Subcutaneous abdominal adipose tissue (tissue), 5 donors: ENCODE results near the gene NAGPA.

Experiments
- H3K27ac ChIP-seq: one replicate; pipeline ENCODE4 v1.7.0; 2013; ENCODE audit warnings: low read depth, mild to moderate bottlenecking, inconsistent platforms, low read length, moderate library complexity
- H3K27me3 ChIP-seq, 5 donors: one replicate each; pipeline ENCODE4 v1.7.0; 2013; ENCODE audit warnings: low read length in 5 of 5, inconsistent platforms in 1 of 5; ENCODE audit not compliant: control insufficient read depth in 5 of 5, insufficient read depth in 4 of 5
- H3K36me3 ChIP-seq, 5 donors: one replicate each; pipeline ENCODE4 v1.7.0; 2013; ENCODE audit warnings: low read length in 5 of 5; ENCODE audit not compliant: control insufficient read depth in 5 of 5, insufficient read depth in 5 of 5
- H3K4me1 ChIP-seq, 5 donors: one replicate each; pipeline ENCODE4 v1.7.0; 2013; ENCODE audit warnings: low read length in 5 of 5, mild to moderate bottlenecking in 3 of 5, moderate library complexity in 1 of 5; ENCODE audit not compliant: control insufficient read depth in 5 of 5, insufficient read depth in 5 of 5
- H3K4me3 ChIP-seq, 5 donors: one replicate each; pipeline ENCODE4 v1.7.0; 2013; ENCODE audit warnings: low read length in 5 of 5, low read depth in 1 of 5
- H3K9ac ChIP-seq, 5 donors: one replicate each; pipeline ENCODE4 v1.7.0; 2013; ENCODE audit warnings: low read length in 5 of 5, mild to moderate bottlenecking in 4 of 5, moderate library complexity in 3 of 5
- H3K9me3 ChIP-seq, 5 donors: one replicate each; pipeline ENCODE4 v1.7.0; 2013; ENCODE audit warnings: low read length in 5 of 5; ENCODE audit not compliant: control insufficient read depth in 5 of 5
- donor health status: healthy.
- donor health status: healthy.
- donor health status: healthy.
- donor health status: healthy.
- donor health status: healthy.

NAGPA gene

DNA sequence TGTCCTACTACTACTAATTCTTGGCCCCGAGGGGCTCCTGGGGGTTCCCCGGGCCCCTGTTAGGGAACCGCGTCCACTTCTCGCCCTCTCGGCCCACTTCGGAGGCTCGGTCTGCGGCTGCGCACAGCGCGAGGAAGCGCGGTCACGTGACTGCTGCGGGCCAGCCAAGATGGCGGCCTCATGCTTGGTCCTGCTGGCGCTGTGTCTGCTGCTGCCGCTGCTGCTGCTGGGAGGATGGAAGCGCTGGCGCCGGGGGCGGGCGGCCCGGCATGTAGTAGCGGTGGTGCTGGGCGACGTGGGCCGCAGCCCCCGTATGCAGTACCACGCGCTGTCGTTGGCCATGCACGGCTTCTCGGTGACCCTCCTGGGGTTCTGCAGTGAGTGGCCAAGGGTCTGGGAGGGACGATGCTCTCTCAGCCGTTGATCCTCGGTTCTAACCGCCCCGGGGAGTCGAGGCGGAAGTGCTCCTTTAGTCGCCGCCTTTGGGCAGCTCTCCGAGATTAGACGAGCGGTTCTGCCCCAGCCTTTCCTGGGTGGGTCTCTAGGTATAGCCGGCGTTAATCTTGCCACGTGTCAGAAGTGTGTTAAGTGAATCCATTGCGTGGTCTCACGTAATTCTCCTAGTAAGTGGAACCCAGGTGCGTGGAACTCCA, 38.1 kb upstream of the NAGPA start, which contains the start of gene ALG1:
ALG1 (plus strand) TSS at position 163 of the 653 bp plus-strand sequence; CDS start at position 170, 7 bp downstream.
- peak within 1 kb of the TSS; percentile 26 for H3K27ac ChIP-seq
- H3K4me3 ChIP-seq: peak within 1 kb of the TSS; percentile 84 to 97 (median 91)
- H3K9me3 ChIP-seq: no peaks in the 10 kb centered on the region
- peak within 1 kb of the TSS; percentile 31 to 91 (median 76) for H3K9ac ChIP-seq
- H3K36me3 ChIP-seq: peaks cover 0 to 23% (median 17%) of the 10 kb centered on the region in 5 donors
- H3K4me1 ChIP-seq: peaks cover 3 to 22% (median 17%) of the 10 kb centered on the region in 5 donors
- H3K27me3 ChIP-seq: no peaks in the 10 kb centered on the region

DNA sequence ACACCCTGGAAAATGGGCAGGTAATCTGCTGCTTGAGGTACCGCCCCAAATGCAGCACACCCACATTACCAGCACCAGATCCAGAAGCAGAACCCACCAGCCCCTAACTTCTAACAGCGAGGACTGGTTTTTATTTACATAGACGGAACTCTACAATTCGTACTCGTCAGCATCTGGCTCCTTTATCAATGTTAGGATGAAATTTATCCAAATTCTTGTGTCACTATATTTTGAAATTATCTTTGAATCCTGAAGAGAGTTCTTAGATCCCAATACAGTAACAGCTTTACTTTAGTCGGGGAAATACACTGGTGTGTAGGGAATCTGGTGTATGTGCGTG, 37.6 kb upstream of the NAGPA start:
- Histone ChIP-seq H3K4me3 (peak overlapping the region; percentile 56 to 97 (median 91)), H3K36me3 (peaks cover 0 to 19% (median 15%) of the 10 kb centered on the region in 5 donors), H3K9me3 (no peaks in the 10 kb centered on the region), H3K9ac (peak overlapping the region; percentile 31 to 91 (median 76)), H3K4me1 (peaks cover 3 to 22% (median 17%) of the 10 kb centered on the region in 5 donors), H3K27ac (peak overlapping the region; percentile 26), H3K27me3 (no peaks in the 10 kb centered on the region)

GRCh38 chr16:5070431-5071186, 36.9 kb upstream of the NAGPA start:
- Histone ChIP-seq H3K27me3 (no peaks in the 10 kb centered on the region), H3K4me3 (no peak overlapping the region), H3K4me1 (peaks cover 3 to 28% (median 20%) of the 10 kb centered on the region in 5 donors), H3K27ac (no peak overlapping the region), H3K9ac (no peak overlapping the region), H3K9me3 (no peaks in the 10 kb centered on the region), H3K36me3 (peaks cover 0 to 12% (median 8%) of the 10 kb centered on the region in 5 donors)

DNA sequence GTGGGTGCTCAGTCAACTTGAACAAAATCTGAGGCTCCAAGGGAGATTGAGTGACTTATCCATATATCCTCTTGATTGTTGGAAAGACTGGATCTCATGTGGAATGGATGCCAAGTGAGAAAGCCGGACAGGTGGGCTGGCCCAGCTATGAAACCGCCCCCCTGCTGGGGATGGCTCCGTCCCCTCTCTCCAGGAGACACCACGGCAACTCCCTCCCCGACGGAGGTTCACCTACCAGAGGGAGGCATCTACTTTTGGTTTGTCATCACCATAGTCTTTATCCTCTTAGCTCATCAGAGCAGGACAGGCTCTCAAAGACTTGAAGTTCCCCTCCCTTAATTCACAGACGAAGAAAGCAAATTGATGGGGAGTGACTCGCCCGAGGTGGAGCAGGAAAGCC, 36.1 kb upstream of the NAGPA start:
- Histone ChIP-seq H3K27me3 (no peaks in the 10 kb centered on the region), H3K36me3 (peaks cover 0 to 5% (median 2%) of the 10 kb centered on the region in 5 donors), H3K27ac (no peak overlapping the region), H3K4me3 (no peak overlapping the region), H3K9me3 (no peaks in the 10 kb centered on the region), H3K9ac (no peak overlapping the region), H3K4me1 (peaks cover 3 to 35% (median 27%) of the 10 kb centered on the region in 5 donors)

DNA sequence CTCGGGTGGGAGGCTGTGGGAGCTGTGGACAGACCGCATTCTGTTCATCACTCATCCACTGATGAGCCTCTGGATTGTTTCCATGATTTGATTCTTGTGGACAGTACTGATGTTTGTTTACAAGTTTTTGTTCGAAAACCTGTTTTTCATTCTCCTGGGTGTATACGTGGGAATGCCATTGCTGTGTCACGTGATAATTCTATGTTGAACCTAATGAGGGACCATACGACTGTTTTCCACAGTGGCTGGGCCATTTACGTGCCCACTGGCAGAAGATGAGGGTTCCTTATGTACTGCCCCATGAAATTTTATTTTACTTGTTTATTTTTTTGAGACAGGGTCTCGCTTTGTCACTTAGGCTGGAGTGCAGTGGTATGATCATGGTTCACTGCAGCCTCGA, 35.3 kb upstream of the NAGPA start:
- no peaks in the 10 kb centered on the region for H3K36me3 ChIP-seq

GRCh38 chr16:5066511-5066910, 32.8 kb upstream of the NAGPA start:
- H3K27ac ChIP-seq: no peak overlapping the region
- H3K9me3 ChIP-seq: no peaks in the 10 kb centered on the region
- H3K36me3 ChIP-seq: peaks cover 0 to 2% (median 0%) of the 10 kb centered on the region in 5 donors
- no peaks in the 10 kb centered on the region for H3K27me3 ChIP-seq
- peak overlapping the region in 1 of 5 donors; percentile 45 for H3K9ac ChIP-seq
- no peak overlapping the region for H3K4me3 ChIP-seq
- peaks cover 0 to 21% (median 20%) of the 10 kb centered on the region in 5 donors for H3K4me1 ChIP-seq

More for the DNA sequence above, 35.3 kb upstream of the NAGPA start:
- Histone ChIP-seq H3K9me3 (no peaks in the 10 kb centered on the region), H3K27me3 (no peaks in the 10 kb centered on the region), H3K27ac (no peak overlapping the region), H3K4me1 (peaks cover 3 to 37% (median 32%) of the 10 kb centered on the region in 5 donors), H3K9ac (no peak overlapping the region), H3K4me3 (no peak overlapping the region)

- Histone ChIP-seq H3K9ac (peak within 1 kb of the TSS in 3 of 5 donors; percentile 5 to 45 (median 9)), H3K27ac (no peak within 1 kb of the TSS), H3K9me3 (no peaks in the 10 kb centered on the region), H3K36me3 (peaks cover 0 to 2% (median 0%) of the 10 kb centered on the region in 5 donors), H3K27me3 (no peaks in the 10 kb centered on the region), H3K4me1 (peaks cover 0 to 17% (median 14%) of the 10 kb centered on the region in 5 donors), H3K4me3 (peak within 1 kb of the TSS; percentile 2 to 58 (median 44))
Observed at GRCh38 chr16:5065813-5066212, 32.1 kb upstream of the NAGPA start, which contains the start of gene C16orf89. C16orf89 (minus strand) TSS chr16:5065956; CDS start chr16:5065908, 48 bp downstream.

GRCh38 chr16:5065326-5065725, 31.6 kb upstream of the NAGPA start:
- Histone ChIP-seq H3K4me3 (peak overlapping the region; percentile 2 to 58 (median 44)), H3K36me3 (peaks cover 0 to 2% (median 0%) of the 10 kb centered on the region in 5 donors), H3K9me3 (no peaks in the 10 kb centered on the region), H3K27ac (no peak overlapping the region), H3K4me1 (peaks cover 0 to 17% (median 14%) of the 10 kb centered on the region in 5 donors), H3K27me3 (no peaks in the 10 kb centered on the region), H3K9ac (peak overlapping the region in 3 of 5 donors; percentile 5 to 26 (median 9))

GRCh38 chr16:5064915-5065314, 31.2 kb upstream of the NAGPA start:
- Histone ChIP-seq H3K9ac (no peak overlapping the region), H3K36me3 (peaks cover 0 to 2% (median 0%) of the 10 kb centered on the region in 5 donors), H3K27me3 (no peaks in the 10 kb centered on the region), H3K4me3 (peak overlapping the region in 2 of 5 donors; percentile 26 to 39), H3K4me1 (peaks cover 0 to 17% (median 14%) of the 10 kb centered on the region in 5 donors), H3K27ac (no peak overlapping the region), H3K9me3 (no peaks in the 10 kb centered on the region)
